ENCODE measurements around the gene COL11A2. TPM values are rescaled to one million over a fixed set of nuclear protein-coding genes. Genes with fewer than 3 reads are reported as not detected.

COL11A2 gene
- total and polyA plus RNA-seq, 4 experiments from 2014 or later = 0.40 to 1.6 (median 0.87) TPM

DNA sequence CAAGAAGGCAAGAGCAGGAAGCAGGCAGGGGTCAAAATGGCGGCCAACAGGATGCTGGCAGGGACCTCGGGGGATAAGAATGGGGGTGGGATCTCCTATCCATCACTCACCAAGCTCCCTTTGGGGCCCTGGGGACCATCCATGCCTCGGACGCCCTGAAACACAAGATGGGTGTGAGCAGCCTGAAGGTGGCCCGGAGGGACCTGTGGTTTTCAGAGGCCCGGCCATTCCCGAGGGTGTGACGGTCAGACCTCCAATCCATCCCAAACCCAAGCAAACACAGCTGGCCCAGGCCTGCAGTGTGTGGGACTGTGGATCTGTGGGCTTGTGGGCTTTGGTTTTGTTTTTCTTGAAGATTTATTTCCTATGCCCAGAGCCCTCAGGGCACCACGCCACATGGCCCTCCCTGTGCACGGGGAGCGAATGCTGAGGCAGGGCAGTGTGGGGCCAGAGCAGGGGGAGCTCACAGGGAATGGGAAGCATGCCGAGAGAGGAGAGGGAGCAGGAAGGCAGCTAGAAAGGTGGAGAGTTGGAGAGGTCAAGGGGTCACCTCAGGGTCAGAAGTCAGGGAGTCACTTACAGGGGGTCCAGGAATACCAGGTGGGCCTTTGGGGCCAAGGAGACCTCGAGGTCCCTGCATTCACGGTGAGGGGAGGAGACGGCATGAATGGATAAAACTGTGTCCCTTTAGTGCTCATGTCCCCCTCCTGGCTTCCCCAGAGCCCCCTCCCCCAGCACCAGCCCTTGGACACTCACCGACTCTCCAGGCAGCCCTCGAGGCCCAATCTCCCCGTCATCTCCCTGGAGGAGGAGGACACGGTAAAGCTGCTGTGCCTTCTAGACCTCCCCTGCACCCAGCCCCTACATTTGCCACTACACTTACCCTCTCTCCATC is 14.5 kb downstream of the COL11A2 start:
- H3K9me3 Mint-ChIP-seq = peaks cover 0 to 3% (median under 1%) of the 10 kb centered on the region in 8 donors
- intact Hi-C loops (cut with micrococcal nuclease) = no loop called here
- CTCF ChIA-PET (ENCODE audit: partially characterized antibody) = no interaction called here

DNA sequence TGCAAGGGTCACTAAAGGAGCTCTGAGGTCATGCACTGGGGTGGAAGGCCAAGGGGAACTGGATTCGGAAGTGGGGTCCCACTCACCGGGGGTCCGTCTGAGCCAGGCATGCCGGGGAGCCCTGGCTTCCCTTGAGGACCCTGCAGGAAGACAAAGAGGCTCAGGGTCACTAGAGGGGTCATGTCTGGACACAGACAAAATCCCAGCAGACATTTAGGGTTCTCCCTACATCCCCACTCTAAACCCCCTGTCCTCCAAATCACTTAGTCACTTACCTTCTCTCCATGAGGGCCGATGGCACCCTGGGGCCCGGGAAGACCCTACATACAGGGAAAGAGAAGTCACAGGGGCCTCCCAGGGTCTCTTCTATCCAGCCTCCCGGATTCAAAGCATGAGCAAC is 15.4 kb downstream of the COL11A2 start:
- no peaks in the 10 kb centered on the region for H3K4me1 ChIP-seq (ENCODE audit: insufficient read depth, low read length)
- H3K4me3 Mint-ChIP-seq = no peak overlapping the region
- DNase-seq = no peak
- H3K27me3 Mint-ChIP-seq = peaks cover 0 to 7% of the 10 kb centered on the region in 2 donors
- no peak overlapping the region for H3K27ac Mint-ChIP-seq
- H3K36me3 ChIP-seq (ENCODE audit: insufficient read depth, low read length) = no peaks in the 10 kb centered on the region
- no peaks in the 10 kb centered on the region for H3K4me1 Mint-ChIP-seq
- no peaks in the 10 kb centered on the region for H3K36me3 Mint-ChIP-seq
- no peak overlapping the region for H3K27ac ChIP-seq (ENCODE audit: low read depth, low read length)
- peaks cover 0 to 2% (median 0%) of the 10 kb centered on the region in 8 donors for H3K9me3 Mint-ChIP-seq
- no peaks in the 10 kb centered on the region for H3K27me3 ChIP-seq (ENCODE audit: insufficient read depth, low read length)
- POLR2A ChIA-PET (ENCODE audit: partially characterized antibody) = no interaction called here
- intact Hi-C loops (cut with micrococcal nuclease) = no loop called here
- CTCF ChIA-PET (ENCODE audit: partially characterized antibody) = no interaction called here
- H3K4me3 ChIP-seq (ENCODE audit: low read length in 2 of 2) = no peak overlapping the region
- no peaks in the 10 kb centered on the region for H3K9me3 ChIP-seq (ENCODE audit: control insufficient read depth in 1 of 2, low read length in 2 of 2)

More for the DNA sequence above, 14.5 kb downstream of the COL11A2 start:
- Mint-ChIP-seq H3K4me3 (no peak overlapping the region), H3K27ac (peak overlapping the region in 3 of 7 donors; percentile 1 to 11 (median 6)), H3K4me1 (peaks cover 1 to 3% (median 2%) of the 10 kb centered on the region in 4 donors), H3K27me3 (peaks cover 0 to 7% of the 10 kb centered on the region in 2 donors), H3K36me3 (peaks cover 0 to 2% of the 10 kb centered on the region in 2 donors)
- Histone ChIP-seq H3K36me3 (ENCODE audit: insufficient read depth, low read length) (no peaks in the 10 kb centered on the region), H3K27me3 (ENCODE audit: insufficient read depth, low read length) (no peaks in the 10 kb centered on the region), H3K4me1 (ENCODE audit: insufficient read depth, low read length) (peaks cover 1% of the 10 kb centered on the region), H3K27ac (ENCODE audit: low read depth, low read length) (no peak overlapping the region), H3K4me3 (ENCODE audit: low read length in 2 of 2) (no peak overlapping the region), H3K9me3 (ENCODE audit: control insufficient read depth in 1 of 2, low read length in 2 of 2) (no peaks in the 10 kb centered on the region)
- no peak for DNase-seq
- POLR2A ChIA-PET (ENCODE audit: partially characterized antibody) = no interaction called here

- H3K27me3 ChIP-seq (ENCODE audit: insufficient read depth, low read length) = no peaks in the 10 kb centered on the region
- ChIA-PET POLR2A (ENCODE audit: partially characterized antibody) (no interaction called here), CTCF (ENCODE audit: partially characterized antibody) (no interaction called here)
- intact Hi-C loops (cut with micrococcal nuclease) = no loop called here
- Mint-ChIP-seq H3K9me3 (peaks cover 0 to 2% (median 0%) of the 10 kb centered on the region in 8 donors), H3K36me3 (no peaks in the 10 kb centered on the region), H3K4me1 (no peaks in the 10 kb centered on the region), H3K27me3 (peaks cover 0 to 7% of the 10 kb centered on the region in 2 donors), H3K4me3 (no peak overlapping the region), H3K27ac (peak overlapping the region in 2 of 7 donors; percentile 35 to 53)
- no peak overlapping the region for H3K4me3 ChIP-seq (ENCODE audit: low read length in 2 of 2)
- no peak for DNase-seq
- H3K9me3 ChIP-seq (ENCODE audit: control insufficient read depth in 1 of 2, low read length in 2 of 2) = no peaks in the 10 kb centered on the region
- H3K27ac ChIP-seq (ENCODE audit: low read depth, low read length) = no peak overlapping the region
- no peaks in the 10 kb centered on the region for H3K4me1 ChIP-seq (ENCODE audit: insufficient read depth, low read length)
- H3K36me3 ChIP-seq (ENCODE audit: insufficient read depth, low read length) = no peaks in the 10 kb centered on the region
Observed at GRCh38 chr6:33175436-33176069, 16.7 kb downstream of the COL11A2 start.

GRCh38 chr6:33174784-33175183 is 17.5 kb downstream of the COL11A2 start:
- Histone ChIP-seq H3K36me3 (ENCODE audit: insufficient read depth, low read length) (no peaks in the 10 kb centered on the region), H3K9me3 (ENCODE audit: control insufficient read depth in 1 of 2, low read length in 2 of 2) (no peaks in the 10 kb centered on the region), H3K4me3 (ENCODE audit: low read length in 2 of 2) (no peak overlapping the region), H3K4me1 (ENCODE audit: insufficient read depth, low read length) (no peaks in the 10 kb centered on the region), H3K27ac (ENCODE audit: low read depth, low read length) (no peak overlapping the region), H3K27me3 (ENCODE audit: insufficient read depth, low read length) (no peaks in the 10 kb centered on the region)
- intact Hi-C loops (cut with micrococcal nuclease) = no loop called here
- H3K36me3 Mint-ChIP-seq = no peaks in the 10 kb centered on the region
- CTCF ChIA-PET (ENCODE audit: partially characterized antibody) = no interaction called here
- H3K9me3 Mint-ChIP-seq = peaks cover 0 to 2% (median 0%) of the 10 kb centered on the region in 8 donors
- H3K27ac Mint-ChIP-seq = no peak overlapping the region
- POLR2A ChIA-PET (ENCODE audit: partially characterized antibody) = no interaction called here
- H3K4me1 Mint-ChIP-seq = no peaks in the 10 kb centered on the region
- DNase-seq = no peak
- H3K27me3 Mint-ChIP-seq = peaks cover 0 to 6% of the 10 kb centered on the region in 2 donors
- no peak overlapping the region for H3K4me3 Mint-ChIP-seq

- H3K4me3 ChIP-seq (ENCODE audit: low read length in 2 of 2) = no peak overlapping the region
- no peaks in the 10 kb centered on the region for H3K9me3 ChIP-seq (ENCODE audit: control insufficient read depth in 1 of 2, low read length in 2 of 2)
- H3K4me3 Mint-ChIP-seq = no peak overlapping the region
- no peaks in the 10 kb centered on the region for H3K4me1 ChIP-seq (ENCODE audit: insufficient read depth, low read length)
- DNase-seq = no peak
- CTCF ChIA-PET (ENCODE audit: partially characterized antibody) = interaction anchor here (2.0 kb wide), 1 partner anchor 75 kb away, joined by 8 read pairs; no protein-coding TSS in a partner anchor
- POLR2A ChIA-PET (ENCODE audit: partially characterized antibody) = interaction anchor here (1.0 kb wide), 1 partner anchor 202 kb away, joined by 4 read pairs; no protein-coding TSS in a partner anchor
- no peaks in the 10 kb centered on the region for H3K36me3 Mint-ChIP-seq
- H3K9me3 Mint-ChIP-seq = peaks cover 0 to 2% (median 0%) of the 10 kb centered on the region in 8 donors
- no peaks in the 10 kb centered on the region for H3K27me3 ChIP-seq (ENCODE audit: insufficient read depth, low read length)
- no peaks in the 10 kb centered on the region for H3K36me3 ChIP-seq (ENCODE audit: insufficient read depth, low read length)
- intact Hi-C loops (cut with micrococcal nuclease) = no loop called here
- no peaks in the 10 kb centered on the region for H3K4me1 Mint-ChIP-seq
- peaks cover 0 to 6% of the 10 kb centered on the region in 2 donors for H3K27me3 Mint-ChIP-seq
- no peak overlapping the region for H3K27ac ChIP-seq (ENCODE audit: low read depth, low read length)
- H3K27ac Mint-ChIP-seq = no peak overlapping the region
Observed at GRCh38 chr6:33173535-33174180, 18.6 kb downstream of the COL11A2 start.

DNA sequence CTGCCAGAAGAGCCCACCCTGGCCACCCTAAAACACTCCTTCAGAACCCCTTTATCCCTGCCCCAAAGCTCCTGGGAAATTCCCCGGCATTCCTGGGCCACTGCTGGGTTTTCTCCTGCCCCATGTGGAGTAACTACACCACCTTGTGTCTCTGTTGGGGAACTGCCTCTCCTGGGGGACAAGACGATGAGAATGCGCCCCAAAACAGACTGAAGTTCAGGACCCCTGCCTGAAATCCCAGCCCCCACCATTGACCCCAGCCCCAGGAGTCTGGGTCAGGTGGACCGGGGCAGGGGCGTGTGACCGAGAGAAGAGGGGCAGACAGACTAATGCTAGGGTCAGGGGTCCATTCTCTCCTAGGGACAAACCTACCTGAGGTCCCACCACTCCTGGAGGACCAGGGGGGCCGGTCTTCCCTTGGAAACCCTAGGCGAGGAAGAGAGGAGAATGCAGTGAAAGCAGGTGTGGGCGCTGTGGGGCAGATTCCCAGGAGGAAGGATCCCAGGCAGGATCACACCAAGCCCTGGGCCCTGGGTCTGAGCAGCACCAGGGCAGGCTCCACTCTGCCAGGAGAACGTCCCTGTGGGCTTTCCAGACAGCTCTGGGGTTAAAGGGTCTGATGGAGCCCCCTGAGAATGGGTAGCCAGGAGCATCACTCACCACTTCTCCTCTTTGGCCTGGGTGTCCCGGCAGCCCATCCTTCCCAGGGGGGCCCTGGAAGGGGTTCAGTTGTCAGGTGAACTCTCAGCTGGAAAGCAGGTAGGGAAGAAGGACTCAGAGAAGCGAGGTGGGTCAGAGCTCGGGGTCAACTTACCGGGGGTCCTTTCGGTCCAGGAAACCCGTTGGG is 19.4 kb downstream of the COL11A2 start:
- ChIA-PET CTCF (ENCODE audit: partially characterized antibody) (interaction anchor here (1.2 to 2.0 kb wide), 2 partner anchors 10 to 76 kb away, joined by 3 to 8 read pairs; no protein-coding TSS in a partner anchor), POLR2A (ENCODE audit: partially characterized antibody) (interaction anchor here (1.0 kb wide), 1 partner anchor 201 kb away, joined by 4 read pairs; no protein-coding TSS in a partner anchor)
- H3K9me3 Mint-ChIP-seq = peaks cover 0 to 2% (median 0%) of the 10 kb centered on the region in 8 donors
- no peak overlapping the region for H3K4me3 ChIP-seq (ENCODE audit: low read length in 2 of 2)
- H3K27ac ChIP-seq (ENCODE audit: low read depth, low read length) = no peak overlapping the region
- peaks cover 0 to 6% of the 10 kb centered on the region in 2 donors for H3K27me3 Mint-ChIP-seq
- H3K4me1 Mint-ChIP-seq = no peaks in the 10 kb centered on the region
- no peaks in the 10 kb centered on the region for H3K9me3 ChIP-seq (ENCODE audit: control insufficient read depth in 1 of 2, low read length in 2 of 2)
- no peaks in the 10 kb centered on the region for H3K36me3 ChIP-seq (ENCODE audit: insufficient read depth, low read length)
- H3K4me3 Mint-ChIP-seq = no peak overlapping the region
- H3K4me1 ChIP-seq (ENCODE audit: insufficient read depth, low read length) = no peaks in the 10 kb centered on the region
- H3K27ac Mint-ChIP-seq = no peak overlapping the region
- no peaks in the 10 kb centered on the region for H3K36me3 Mint-ChIP-seq
- intact Hi-C loops (cut with micrococcal nuclease) = no loop called here
- no peaks in the 10 kb centered on the region for H3K27me3 ChIP-seq (ENCODE audit: insufficient read depth, low read length)
- no peak for DNase-seq
